GM23338 (cell line): ENCODE measurements around the gene ACOD1.

Source experiments
- CREB1 ChIP-seq: fragments of 250-450 bp; sonication (Bioruptor Pico); IDR thresholded peaks from 2 replicates; pipeline ENCODE4 v1.5.0; 2020; ENCODE audit warnings: low read depth, mild to moderate bottlenecking, moderate library complexity
- EZH2 ChIP-seq: fragments of 200-600 bp; sonication (generic); IDR thresholded peaks from one replicate; pipeline ENCODE4 v1.8.0; 2017; ENCODE audit warnings: antibody characterized with exemption, mild to moderate bottlenecking, low read depth; ENCODE audit not compliant: unreplicated experiment
- EZH2phosphoT487 ChIP-seq: fragments of 200-600 bp; sonication (generic); IDR thresholded peaks from one replicate; pipeline ENCODE4 v1.8.1; 2018; ENCODE audit warnings: antibody characterized with exemption; ENCODE audit not compliant: unreplicated experiment
- JUNB ChIP-seq: IDR thresholded peaks from one replicate; pipeline ENCODE4 v1.6.1; 2016; ENCODE audit warnings: antibody characterized with exemption; ENCODE audit not compliant: unreplicated experiment
- NANOG ChIP-seq: IDR thresholded peaks from 2 replicates; pipeline ENCODE4 v1.6.1; 2016; ENCODE audit warnings: antibody characterized with exemption, borderline replicate concordance
- POLR2AphosphoS5 ChIP-seq: IDR thresholded peaks from 2 replicates; pipeline ENCODE4 v1.6.1; 2016; ENCODE audit warnings: antibody characterized with exemption, low read depth
- STAT1 ChIP-seq: IDR thresholded peaks from one replicate; pipeline ENCODE4 v1.6.1; 2016; ENCODE audit warnings: antibody characterized with exemption; ENCODE audit not compliant: unreplicated experiment
- ZNF114 ChIP-seq: fragments of 250-450 bp; sonication (Bioruptor Pico); IDR thresholded peaks from 2 replicates; pipeline ENCODE4 v1.5.0; 2020; ENCODE audit warnings: mild to moderate bottlenecking, moderate library complexity
- ZNF331 ChIP-seq: fragments of 250-450 bp; sonication (Bioruptor Pico); IDR thresholded peaks from 2 replicates; pipeline ENCODE4 v1.5.0; 2020; ENCODE audit warnings: low read depth, mild to moderate bottlenecking, moderate library complexity
- TF ChIP-seq, protein P1 (sequence below), 2 experiments: fragments of 200-600 bp in 1 of 2; sonication (generic) in 1 of 2; conservative IDR thresholded peaks; 2 replicates each; pipeline versions ENCODE4 v1.5.1 to v1.6.1; 2016 to 2017; ENCODE audit warnings: antibody characterized with exemption in 2 of 2, low read depth in 2 of 2, mild to moderate bottlenecking in 2 of 2, moderate library complexity in 1 of 2
- TF ChIP-seq, protein P2 (sequence below): IDR thresholded peaks from one replicate; pipeline ENCODE4 v1.6.1; 2018; ENCODE audit warnings: antibody characterized with exemption; ENCODE audit not compliant: unreplicated experiment
- TF ChIP-seq, protein P3 (sequence below): IDR thresholded peaks from 2 replicates; pipeline ENCODE4 v1.6.1; 2016; ENCODE audit warnings: antibody characterized with exemption

DNA sequence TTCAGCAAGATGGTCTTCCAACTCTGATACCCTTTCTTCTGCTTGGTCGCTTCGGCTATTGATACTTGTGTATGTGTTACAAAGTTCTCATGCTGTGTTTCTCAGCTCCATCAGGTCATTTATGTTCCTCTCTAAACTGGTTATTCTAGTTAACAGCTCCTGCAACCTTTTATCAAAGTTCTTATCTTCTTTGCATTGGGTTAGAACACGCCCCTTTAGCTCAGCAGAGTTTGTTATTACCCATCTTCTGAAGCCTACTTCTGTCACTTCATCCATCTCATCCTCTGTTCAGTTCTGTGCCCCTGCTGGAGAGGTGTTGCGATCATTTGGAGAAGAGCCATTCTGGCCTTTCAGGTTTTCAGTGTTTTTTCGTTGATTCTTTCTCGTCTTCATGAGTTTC lies 18.7 kb downstream of the ACOD1 start:
- TF ChIP-seq, protein P1, sequence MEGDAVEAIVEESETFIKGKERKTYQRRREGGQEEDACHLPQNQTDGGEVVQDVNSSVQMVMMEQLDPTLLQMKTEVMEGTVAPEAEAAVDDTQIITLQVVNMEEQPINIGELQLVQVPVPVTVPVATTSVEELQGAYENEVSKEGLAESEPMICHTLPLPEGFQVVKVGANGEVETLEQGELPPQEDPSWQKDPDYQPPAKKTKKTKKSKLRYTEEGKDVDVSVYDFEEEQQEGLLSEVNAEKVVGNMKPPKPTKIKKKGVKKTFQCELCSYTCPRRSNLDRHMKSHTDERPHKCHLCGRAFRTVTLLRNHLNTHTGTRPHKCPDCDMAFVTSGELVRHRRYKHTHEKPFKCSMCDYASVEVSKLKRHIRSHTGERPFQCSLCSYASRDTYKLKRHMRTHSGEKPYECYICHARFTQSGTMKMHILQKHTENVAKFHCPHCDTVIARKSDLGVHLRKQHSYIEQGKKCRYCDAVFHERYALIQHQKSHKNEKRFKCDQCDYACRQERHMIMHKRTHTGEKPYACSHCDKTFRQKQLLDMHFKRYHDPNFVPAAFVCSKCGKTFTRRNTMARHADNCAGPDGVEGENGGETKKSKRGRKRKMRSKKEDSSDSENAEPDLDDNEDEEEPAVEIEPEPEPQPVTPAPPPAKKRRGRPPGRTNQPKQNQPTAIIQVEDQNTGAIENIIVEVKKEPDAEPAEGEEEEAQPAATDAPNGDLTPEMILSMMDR (conservative IDR thresholded peaks at IDR 0.05; ENCODE audit: low read depth in 2 of 2): no peak
- TF ChIP-seq POLR2AphosphoS5 (no peak), CREB1 (CRISPR knock-in tag) (no peak), STAT1 (no peak), EZH2 (no peak), JUNB (no peak), EZH2phosphoT487 (no peak), NANOG (no peak), ZNF114 (no peak), ZNF331 (no peak)
- TF ChIP-seq, protein P2, sequence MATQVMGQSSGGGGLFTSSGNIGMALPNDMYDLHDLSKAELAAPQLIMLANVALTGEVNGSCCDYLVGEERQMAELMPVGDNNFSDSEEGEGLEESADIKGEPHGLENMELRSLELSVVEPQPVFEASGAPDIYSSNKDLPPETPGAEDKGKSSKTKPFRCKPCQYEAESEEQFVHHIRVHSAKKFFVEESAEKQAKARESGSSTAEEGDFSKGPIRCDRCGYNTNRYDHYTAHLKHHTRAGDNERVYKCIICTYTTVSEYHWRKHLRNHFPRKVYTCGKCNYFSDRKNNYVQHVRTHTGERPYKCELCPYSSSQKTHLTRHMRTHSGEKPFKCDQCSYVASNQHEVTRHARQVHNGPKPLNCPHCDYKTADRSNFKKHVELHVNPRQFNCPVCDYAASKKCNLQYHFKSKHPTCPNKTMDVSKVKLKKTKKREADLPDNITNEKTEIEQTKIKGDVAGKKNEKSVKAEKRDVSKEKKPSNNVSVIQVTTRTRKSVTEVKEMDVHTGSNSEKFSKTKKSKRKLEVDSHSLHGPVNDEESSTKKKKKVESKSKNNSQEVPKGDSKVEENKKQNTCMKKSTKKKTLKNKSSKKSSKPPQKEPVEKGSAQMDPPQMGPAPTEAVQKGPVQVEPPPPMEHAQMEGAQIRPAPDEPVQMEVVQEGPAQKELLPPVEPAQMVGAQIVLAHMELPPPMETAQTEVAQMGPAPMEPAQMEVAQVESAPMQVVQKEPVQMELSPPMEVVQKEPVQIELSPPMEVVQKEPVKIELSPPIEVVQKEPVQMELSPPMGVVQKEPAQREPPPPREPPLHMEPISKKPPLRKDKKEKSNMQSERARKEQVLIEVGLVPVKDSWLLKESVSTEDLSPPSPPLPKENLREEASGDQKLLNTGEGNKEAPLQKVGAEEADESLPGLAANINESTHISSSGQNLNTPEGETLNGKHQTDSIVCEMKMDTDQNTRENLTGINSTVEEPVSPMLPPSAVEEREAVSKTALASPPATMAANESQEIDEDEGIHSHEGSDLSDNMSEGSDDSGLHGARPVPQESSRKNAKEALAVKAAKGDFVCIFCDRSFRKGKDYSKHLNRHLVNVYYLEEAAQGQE: no peak
- TF ChIP-seq, protein P3, sequence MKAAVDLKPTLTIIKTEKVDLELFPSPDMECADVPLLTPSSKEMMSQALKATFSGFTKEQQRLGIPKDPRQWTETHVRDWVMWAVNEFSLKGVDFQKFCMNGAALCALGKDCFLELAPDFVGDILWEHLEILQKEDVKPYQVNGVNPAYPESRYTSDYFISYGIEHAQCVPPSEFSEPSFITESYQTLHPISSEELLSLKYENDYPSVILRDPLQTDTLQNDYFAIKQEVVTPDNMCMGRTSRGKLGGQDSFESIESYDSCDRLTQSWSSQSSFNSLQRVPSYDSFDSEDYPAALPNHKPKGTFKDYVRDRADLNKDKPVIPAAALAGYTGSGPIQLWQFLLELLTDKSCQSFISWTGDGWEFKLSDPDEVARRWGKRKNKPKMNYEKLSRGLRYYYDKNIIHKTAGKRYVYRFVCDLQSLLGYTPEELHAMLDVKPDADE: no peak
